ENCODE results near the gene SEC14L5. TPM values are rescaled to one million over a fixed set of nuclear protein-coding genes. Genes with fewer than 3 reads are reported as not detected.

The SEC14L5 gene
- total and polyA plus RNA-seq, 2 of the 4 experiments (the other 2 are of a cell fraction) = 0.07 TPM; not detected in 1

DNA sequence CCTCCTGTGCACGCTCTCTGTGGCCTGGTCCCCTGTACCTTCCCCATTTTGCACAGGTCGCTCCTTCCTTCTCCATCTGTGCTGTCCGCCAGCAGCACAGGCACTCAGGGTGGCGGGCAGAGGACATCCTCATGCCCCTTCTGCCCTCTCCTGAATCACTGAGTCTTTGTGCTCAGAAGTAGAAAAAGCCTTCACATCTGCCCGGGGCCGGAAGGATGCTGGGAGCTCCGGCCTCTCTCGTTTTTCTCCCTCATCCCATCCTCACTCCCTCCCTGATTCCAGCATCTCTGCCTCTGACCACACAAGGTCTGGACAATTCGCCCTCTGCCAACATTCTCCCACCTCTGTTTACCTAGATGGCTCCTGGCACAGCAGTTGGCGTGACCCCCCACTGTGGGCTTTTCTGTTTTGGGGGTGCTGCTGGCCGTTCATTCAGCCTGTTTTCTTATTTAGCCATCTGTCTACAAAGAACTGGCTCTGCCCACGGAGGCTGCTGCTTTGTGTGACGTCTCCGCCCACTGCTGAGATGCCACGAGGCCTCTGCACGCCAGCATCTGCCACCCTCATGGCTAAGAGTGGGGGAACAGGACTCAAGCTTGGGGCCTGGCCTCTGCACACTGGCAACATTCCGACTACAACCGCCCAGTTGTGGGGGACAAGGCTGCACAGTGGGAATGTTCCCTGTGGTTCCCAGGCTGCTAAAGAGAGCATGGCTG, 36.7 kb downstream of the SEC14L5 start:
- Histone ChIP-seq H3K9me1 (ENCODE audit: insufficient read depth, low read length) (no peaks in the 10 kb centered on the region), H3K14ac (replicated peaks; ENCODE audit: low read depth, low read length) (no peak overlapping the region), H3K36me3 (ENCODE audit: control insufficient read depth, insufficient read depth, low read length) (no peaks in the 10 kb centered on the region), H3K27ac (ENCODE audit: insufficient read depth, low read length) (no peak overlapping the region), H2BK5ac (ENCODE audit: low read depth, low read length, poor library complexity, severe bottlenecking) (no peak overlapping the region), H3K27me3 (ENCODE audit: control insufficient read depth, insufficient read depth, low read length) (peaks cover 8% of the 10 kb centered on the region), H4K20me1 (ENCODE audit: insufficient read depth, low read length) (no peaks in the 10 kb centered on the region), H2BK120ac (ENCODE audit: low read depth, low read length) (no peak overlapping the region), H4K91ac (ENCODE audit: insufficient read depth, low read depth, low read length) (no peak overlapping the region), H3K9me3 (ENCODE audit: control insufficient read depth, insufficient read depth, low read length) (no peaks in the 10 kb centered on the region), H3K4me1 (ENCODE audit: control insufficient read depth, insufficient read depth, low read length) (no peaks in the 10 kb centered on the region), H3K9ac (ENCODE audit: low read depth, low read length) (no peak overlapping the region), H3K4me3 (ENCODE audit: insufficient read depth, low read depth, low read length) (no peak overlapping the region), H3K79me1 (ENCODE audit: low read depth in 1 of 2, low read length in 2 of 2) (no peaks in the 10 kb centered on the region), H4K8ac (ENCODE audit: low read depth in 2 of 2, low read length in 2 of 2) (no peak overlapping the region), H2AFZ (replicated peaks; ENCODE audit: low read length, poor library complexity) (no peak overlapping the region), H4K5ac (ENCODE audit: low read depth, low read length) (no peak overlapping the region), H2AK5ac (ENCODE audit: low read depth, low read length) (no peak overlapping the region), H3K18ac (ENCODE audit: low read depth, low read length) (no peak overlapping the region), H3K4ac (ENCODE audit: low read depth, low read length) (no peak overlapping the region), H3K56ac (ENCODE audit: extremely low read depth, insufficient read depth, low read length) (no peak overlapping the region), H2BK15ac (ENCODE audit: low read depth, low read length) (no peak overlapping the region), H2BK20ac (ENCODE audit: low read depth, low read length) (no peak overlapping the region), H2AK9ac (replicated peaks; ENCODE audit: low read depth, low read length, poor library complexity) (no peak overlapping the region), H3K4me2 (ENCODE audit: low read depth, low read length) (no peak overlapping the region), H3K23ac (ENCODE audit: low read depth, low read length) (no peak overlapping the region)
- BruUV-seq (replicated peaks) = no TSS peak
- in situ Hi-C loops (cut with MboI; ENCODE audit: low sequenced_read_pairs) = no loop called here
- ChIA-PET CTCF (no interaction called here), POLR2A (ENCODE audit: unreplicated experiment) (no interaction called here)
- DNase-seq = no peak
- TF ChIP-seq POLR2A (IDR thresholded peaks at IDR 0.05; ENCODE audit: low read depth, low read length) (no peak), NFE2L2 (IDR thresholded peaks at IDR 0.05; ENCODE audit: low read depth, low read length) (no peak), MAFK (IDR thresholded peaks at IDR 0.05; ENCODE audit: low read depth, low read length) (no peak), MXI1 (IDR thresholded peaks at IDR 0.05; ENCODE audit: borderline replicate concordance, low read depth, low read length) (no peak), RCOR1 (IDR thresholded peaks at IDR 0.05; ENCODE audit: insufficient replicate concordance, low read length) (no peak), MAZ (IDR thresholded peaks at IDR 0.05; ENCODE audit: borderline replicate concordance, low read depth, low read length) (no peak), USF2 (IDR thresholded peaks at IDR 0.05; ENCODE audit: low read depth, low read length) (no peak), FOS (IDR thresholded peaks at IDR 0.05; ENCODE audit: low read depth, low read length) (no peak), RAD21 (IDR thresholded peaks at IDR 0.05; ENCODE audit: low read length) (no peak), RFX5 (IDR thresholded peaks at IDR 0.05; ENCODE audit: low read depth, low read length) (no peak), BHLHE40 (IDR thresholded peaks at IDR 0.05; ENCODE audit: low read depth, low read length) (no peak), SMC3 (IDR thresholded peaks at IDR 0.05; ENCODE audit: low read depth, low read length) (no peak), ELK1 (IDR thresholded peaks at IDR 0.05; ENCODE audit: borderline replicate concordance, low read depth, low read length) (no peak), CEBPB (IDR thresholded peaks at IDR 0.05; ENCODE audit: low read depth, low read length) (no peak), CHD1 (IDR thresholded peaks at IDR 0.05; ENCODE audit: low read depth, low read length) (no peak)
- TF ChIP-seq, protein P1, sequence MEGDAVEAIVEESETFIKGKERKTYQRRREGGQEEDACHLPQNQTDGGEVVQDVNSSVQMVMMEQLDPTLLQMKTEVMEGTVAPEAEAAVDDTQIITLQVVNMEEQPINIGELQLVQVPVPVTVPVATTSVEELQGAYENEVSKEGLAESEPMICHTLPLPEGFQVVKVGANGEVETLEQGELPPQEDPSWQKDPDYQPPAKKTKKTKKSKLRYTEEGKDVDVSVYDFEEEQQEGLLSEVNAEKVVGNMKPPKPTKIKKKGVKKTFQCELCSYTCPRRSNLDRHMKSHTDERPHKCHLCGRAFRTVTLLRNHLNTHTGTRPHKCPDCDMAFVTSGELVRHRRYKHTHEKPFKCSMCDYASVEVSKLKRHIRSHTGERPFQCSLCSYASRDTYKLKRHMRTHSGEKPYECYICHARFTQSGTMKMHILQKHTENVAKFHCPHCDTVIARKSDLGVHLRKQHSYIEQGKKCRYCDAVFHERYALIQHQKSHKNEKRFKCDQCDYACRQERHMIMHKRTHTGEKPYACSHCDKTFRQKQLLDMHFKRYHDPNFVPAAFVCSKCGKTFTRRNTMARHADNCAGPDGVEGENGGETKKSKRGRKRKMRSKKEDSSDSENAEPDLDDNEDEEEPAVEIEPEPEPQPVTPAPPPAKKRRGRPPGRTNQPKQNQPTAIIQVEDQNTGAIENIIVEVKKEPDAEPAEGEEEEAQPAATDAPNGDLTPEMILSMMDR (conservative IDR thresholded peaks at IDR 0.05; ENCODE audit: low read depth, low read length) = no peak
- dilution Hi-C loops (cut with HindIII; ENCODE audit: low sequenced_read_pairs, unreplicated experiment) = no loop called here
- intact Hi-C loops (cut with micrococcal nuclease) = no loop called here
- no peak for ATAC-seq (ENCODE audit: low read depth)
- WGBS, 2 experiments (ENCODE audit: extremely low coverage in 2 of 2, insufficient read length in 1 of 2) = 64% methylated on average over 9 of the region's 18 CpGs; no CpG with 5 or more reads in 1 of the 2 experiments
